Measurements from ENCODE around the gene SNORC. TPM values are rescaled to one million over a fixed set of nuclear protein-coding genes. Genes with fewer than 3 reads are reported as not detected.

The SNORC gene
- total RNA-seq, 4 donors from 2014 or later: 0.54 to 11.6 (median 2.2) TPM; not detected in 1

- no peak for ATAC-seq
- H3K9me3 ChIP-seq: no peaks in the 10 kb centered on the region
- H3K4me3 ChIP-seq: no peak overlapping the region
- no peak for TF ChIP-seq POLR2A (IDR thresholded peaks at IDR 0.05)
- TF ChIP-seq CTCF (IDR thresholded peaks at IDR 0.05): no peak
- TF ChIP-seq EP300 (IDR thresholded peaks at IDR 0.05): no peak
- no peak for TF ChIP-seq POLR2AphosphoS5 (IDR thresholded peaks at IDR 0.05)
- no peaks in the 10 kb centered on the region for H3K27me3 ChIP-seq
- no peak overlapping the region for H3K27ac ChIP-seq
- H3K4me1 ChIP-seq: peaks cover 0 to 4% (median 0%) of the 10 kb centered on the region in 3 donors
- H3K36me3 ChIP-seq: peaks cover 0 to 75% of the 10 kb centered on the region in 2 donors
- WGBS, 2 donors (ENCODE audit: low coverage in 1 of 2): 83 to 87% methylated on average over 2 to 3 of the region's 4 CpGs
These were observed 10.6 kb upstream of the SNORC start for GRCh38 chr2:232859385-232859916.

GRCh38 chr2:232860593-232861241, 9.3 kb upstream of the SNORC start:
- TF ChIP-seq POLR2A (IDR thresholded peaks at IDR 0.05): no peak
- TF ChIP-seq POLR2AphosphoS5 (IDR thresholded peaks at IDR 0.05): no peak
- TF ChIP-seq EP300 (IDR thresholded peaks at IDR 0.05): no peak
- no peak for TF ChIP-seq CTCF (IDR thresholded peaks at IDR 0.05)
- no peaks in the 10 kb centered on the region for H3K4me1 ChIP-seq
- H3K4me3 ChIP-seq: no peak overlapping the region
- H3K9me3 ChIP-seq: no peaks in the 10 kb centered on the region
- H3K36me3 ChIP-seq: peaks cover 0 to 68% of the 10 kb centered on the region in 2 donors
- no peak for ATAC-seq
- H3K27me3 ChIP-seq: no peaks in the 10 kb centered on the region
- H3K27ac ChIP-seq: no peak overlapping the region
- 90 to 93% methylated on average over 7 to 9 of the region's 9 CpGs for WGBS, 2 donors (ENCODE audit: low coverage in 1 of 2)

GRCh38 chr2:232861353-232861752, 8.7 kb upstream of the SNORC start:
- Histone ChIP-seq H3K4me1 (no peaks in the 10 kb centered on the region), H3K36me3 (peaks cover 0 to 61% of the 10 kb centered on the region in 2 donors), H3K9me3 (no peaks in the 10 kb centered on the region), H3K27me3 (no peaks in the 10 kb centered on the region), H3K27ac (no peak overlapping the region), H3K4me3 (no peak overlapping the region)
- no peak for TF ChIP-seq CTCF (IDR thresholded peaks at IDR 0.05)
- no peak for TF ChIP-seq POLR2A (IDR thresholded peaks at IDR 0.05)
- no peak for TF ChIP-seq POLR2AphosphoS5 (IDR thresholded peaks at IDR 0.05)
- TF ChIP-seq EP300 (IDR thresholded peaks at IDR 0.05): no peak
- ATAC-seq: no peak
- 95 to 100% methylated on average over 3 to 4 of the region's 5 CpGs for WGBS, 2 donors (ENCODE audit: low coverage in 1 of 2)

GRCh38 chr2:232863996-232864395, 6.1 kb upstream of the SNORC start:
- Histone ChIP-seq H3K9me3 (no peaks in the 10 kb centered on the region), H3K4me3 (no peak overlapping the region), H3K36me3 (peaks cover 0 to 35% of the 10 kb centered on the region in 2 donors), H3K27me3 (no peaks in the 10 kb centered on the region), H3K27ac (no peak overlapping the region), H3K4me1 (no peaks in the 10 kb centered on the region)
- TF ChIP-seq EP300 (IDR thresholded peaks at IDR 0.05) (no peak), POLR2AphosphoS5 (IDR thresholded peaks at IDR 0.05) (no peak), POLR2A (IDR thresholded peaks at IDR 0.05) (no peak), CTCF (IDR thresholded peaks at IDR 0.05) (no peak)
- WGBS, 2 donors (ENCODE audit: low coverage in 1 of 2): 94 to 96% methylated on average over 2 of the region's 2 CpGs
- ATAC-seq: no peak

- WGBS, 2 donors (ENCODE audit: low coverage in 1 of 2): 77 to 100% methylated on average over 1 of the region's 1 CpG
- TF ChIP-seq EP300 (IDR thresholded peaks at IDR 0.05) (no peak), CTCF (IDR thresholded peaks at IDR 0.05) (no peak), POLR2AphosphoS5 (IDR thresholded peaks at IDR 0.05) (no peak), POLR2A (IDR thresholded peaks at IDR 0.05) (no peak)
- Histone ChIP-seq H3K9me3 (no peaks in the 10 kb centered on the region), H3K27ac (no peak overlapping the region), H3K27me3 (no peaks in the 10 kb centered on the region), H3K4me1 (no peaks in the 10 kb centered on the region), H3K4me3 (no peak overlapping the region), H3K36me3 (peaks cover 0 to 23% of the 10 kb centered on the region in 2 donors)
- no peak for ATAC-seq
These were observed 4.9 kb upstream of the SNORC start for GRCh38 chr2:232865165-232865564.
